ENCODE measurements around the gene PDE2A. TPM values are rescaled to one million over a fixed set of nuclear protein-coding genes. Genes with fewer than 3 reads are reported as not detected.

PDE2A gene
- total RNA-seq, 2 experiments from 2014 or later = 4.0 to 4.5 TPM

DNA sequence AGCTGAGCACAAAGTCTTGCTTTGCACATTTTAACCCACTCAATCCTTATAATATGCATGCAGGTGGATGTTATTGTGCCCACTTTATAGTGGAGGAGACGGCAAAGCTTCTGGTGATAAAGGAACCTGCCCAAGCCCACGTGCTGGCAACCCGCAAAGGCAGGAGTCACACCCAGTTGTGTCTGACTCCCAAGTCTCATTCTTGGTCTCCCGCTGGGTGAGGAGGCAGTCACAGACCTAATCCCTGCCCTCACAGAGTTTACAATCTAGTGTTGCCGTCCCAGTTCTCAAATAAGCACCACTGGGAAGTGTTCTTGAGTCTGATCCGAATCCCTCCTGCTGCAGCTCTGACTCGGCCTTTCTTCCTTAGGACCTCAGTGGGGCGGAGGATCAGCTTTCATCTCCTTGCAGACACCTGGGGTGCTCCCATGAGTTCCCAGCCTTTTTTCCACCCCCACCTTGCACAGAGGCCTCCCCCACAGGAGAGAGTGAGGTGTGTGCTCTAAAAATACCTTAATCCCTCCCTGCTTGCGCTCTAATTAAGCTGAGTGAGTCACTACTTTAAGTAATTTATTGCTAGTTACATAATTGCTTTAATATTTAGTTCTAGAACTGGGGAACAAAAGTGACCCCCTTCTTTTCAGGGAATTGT is 15.1 kb downstream of the PDE2A start:
- Histone ChIP-seq H3K36me3 (ENCODE audit: insufficient read depth, low read length) (no peaks in the 10 kb centered on the region), H3K4me3 (ENCODE audit: low read length) (no peak overlapping the region), H3K27ac (ENCODE audit: low read depth in 1 of 2, low read length in 2 of 2) (no peak overlapping the region), H3K4me1 (ENCODE audit: insufficient read depth, low read length) (no peaks in the 10 kb centered on the region), H3K27me3 (ENCODE audit: control insufficient read depth in 1 of 2, insufficient read depth in 2 of 2, low read length in 2 of 2) (no peaks in the 10 kb centered on the region), H3K9me3 (ENCODE audit: control insufficient read depth in 1 of 2, insufficient read depth in 1 of 2, low read length in 2 of 2) (no peaks in the 10 kb centered on the region)
- H3K36me3 Mint-ChIP-seq (ENCODE audit: low read depth) = no peaks in the 10 kb centered on the region
- DNase-seq (no peak), ATAC-seq (ENCODE audit: poor library complexity) (no peak)
- no peak overlapping the region for H3K4me3 Mint-ChIP-seq
- POLR2A ChIA-PET = no interaction called here
- H3K27me3 Mint-ChIP-seq = peaks cover 14% of the 10 kb centered on the region
- H3K9me3 Mint-ChIP-seq = no peaks in the 10 kb centered on the region
- CTCF ChIA-PET = no interaction called here
- no peak overlapping the region for H3K27ac Mint-ChIP-seq
- TF ChIP-seq CTCF (IDR thresholded peaks at IDR 0.05) = no peak
- no peaks in the 10 kb centered on the region for H3K4me1 Mint-ChIP-seq (ENCODE audit: low read depth)
- intact Hi-C loops (cut with DNase I, micrococcal nuclease) = no loop called here

DNA sequence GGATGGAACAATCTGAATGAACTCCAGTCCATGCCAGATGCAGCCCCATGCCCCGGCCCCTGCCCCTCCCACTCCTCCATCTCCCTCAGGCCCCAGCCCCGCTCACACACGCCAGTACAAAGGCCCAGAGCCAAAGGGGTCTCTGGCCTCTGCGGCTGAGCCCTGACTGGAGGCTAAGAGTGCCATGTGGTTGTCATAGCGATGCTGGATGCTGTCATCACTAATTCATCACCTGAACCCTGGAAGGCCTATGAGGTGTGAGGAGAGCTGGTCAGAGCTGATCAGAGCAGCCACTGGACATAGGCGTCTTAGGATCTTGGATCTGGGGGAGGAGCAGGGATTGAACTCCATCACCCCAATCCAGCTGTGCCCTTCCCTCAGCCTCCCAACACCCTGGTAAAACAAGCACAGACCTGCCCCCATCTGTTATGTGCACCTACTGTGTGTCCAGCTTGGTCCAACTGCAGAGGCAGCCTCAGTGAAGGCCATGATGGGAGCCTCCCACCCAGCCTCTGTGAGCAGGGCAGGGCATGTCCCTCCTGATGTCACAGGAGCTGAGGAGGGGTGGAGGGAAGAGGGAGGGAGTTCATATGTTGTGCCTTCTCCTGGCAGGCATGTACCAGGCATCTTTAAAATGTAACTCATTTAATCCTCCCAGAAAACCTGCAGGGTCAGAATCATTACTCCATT is 16.7 kb downstream of the PDE2A start:
- DNase-seq (no peak), ATAC-seq (ENCODE audit: poor library complexity) (no peak)
- POLR2A ChIA-PET = no interaction called here
- H3K36me3 Mint-ChIP-seq (ENCODE audit: low read depth) = no peaks in the 10 kb centered on the region
- Histone ChIP-seq H3K27ac (ENCODE audit: low read depth in 1 of 2, low read length in 2 of 2) (no peak overlapping the region), H3K36me3 (ENCODE audit: insufficient read depth, low read length) (no peaks in the 10 kb centered on the region), H3K27me3 (ENCODE audit: control insufficient read depth in 1 of 2, insufficient read depth in 2 of 2, low read length in 2 of 2) (no peaks in the 10 kb centered on the region), H3K4me1 (ENCODE audit: insufficient read depth, low read length) (no peaks in the 10 kb centered on the region), H3K9me3 (ENCODE audit: control insufficient read depth in 1 of 2, insufficient read depth in 1 of 2, low read length in 2 of 2) (no peaks in the 10 kb centered on the region), H3K4me3 (ENCODE audit: low read length) (no peak overlapping the region)
- no peak overlapping the region for H3K27ac Mint-ChIP-seq
- H3K9me3 Mint-ChIP-seq = no peaks in the 10 kb centered on the region
- intact Hi-C loops (cut with DNase I, micrococcal nuclease) = no loop called here
- peaks cover 14% of the 10 kb centered on the region for H3K27me3 Mint-ChIP-seq
- CTCF ChIA-PET = no interaction called here
- TF ChIP-seq CTCF (IDR thresholded peaks at IDR 0.05) = no peak
- H3K4me3 Mint-ChIP-seq = no peak overlapping the region
- no peaks in the 10 kb centered on the region for H3K4me1 Mint-ChIP-seq (ENCODE audit: low read depth)

GRCh38 chr11:72655896-72656464 is 18.2 kb downstream of the PDE2A start:
- Histone ChIP-seq H3K36me3 (ENCODE audit: insufficient read depth, low read length) (no peaks in the 10 kb centered on the region), H3K27me3 (ENCODE audit: control insufficient read depth in 1 of 2, insufficient read depth in 2 of 2, low read length in 2 of 2) (no peaks in the 10 kb centered on the region), H3K27ac (ENCODE audit: low read depth in 1 of 2, low read length in 2 of 2) (no peak overlapping the region), H3K4me3 (ENCODE audit: low read length) (no peak overlapping the region), H3K4me1 (ENCODE audit: insufficient read depth, low read length) (no peaks in the 10 kb centered on the region), H3K9me3 (ENCODE audit: control insufficient read depth in 1 of 2, insufficient read depth in 1 of 2, low read length in 2 of 2) (no peaks in the 10 kb centered on the region)
- Mint-ChIP-seq H3K4me3 (no peak overlapping the region), H3K4me1 (ENCODE audit: low read depth) (no peaks in the 10 kb centered on the region), H3K9me3 (no peaks in the 10 kb centered on the region), H3K36me3 (ENCODE audit: low read depth) (no peaks in the 10 kb centered on the region), H3K27me3 (peaks cover 14% of the 10 kb centered on the region), H3K27ac (no peak overlapping the region)
- no peak for TF ChIP-seq CTCF (IDR thresholded peaks at IDR 0.05)
- intact Hi-C loops (cut with DNase I, micrococcal nuclease) = no loop called here
- ATAC-seq (ENCODE audit: poor library complexity) (no peak), DNase-seq (no peak)
- ChIA-PET POLR2A (no interaction called here), CTCF (no interaction called here)

Data from CD4-positive, alpha-beta T cell (primary cell).